ENCODE results near the gene ARFGAP1.

The ARFGAP1 gene

DNA sequence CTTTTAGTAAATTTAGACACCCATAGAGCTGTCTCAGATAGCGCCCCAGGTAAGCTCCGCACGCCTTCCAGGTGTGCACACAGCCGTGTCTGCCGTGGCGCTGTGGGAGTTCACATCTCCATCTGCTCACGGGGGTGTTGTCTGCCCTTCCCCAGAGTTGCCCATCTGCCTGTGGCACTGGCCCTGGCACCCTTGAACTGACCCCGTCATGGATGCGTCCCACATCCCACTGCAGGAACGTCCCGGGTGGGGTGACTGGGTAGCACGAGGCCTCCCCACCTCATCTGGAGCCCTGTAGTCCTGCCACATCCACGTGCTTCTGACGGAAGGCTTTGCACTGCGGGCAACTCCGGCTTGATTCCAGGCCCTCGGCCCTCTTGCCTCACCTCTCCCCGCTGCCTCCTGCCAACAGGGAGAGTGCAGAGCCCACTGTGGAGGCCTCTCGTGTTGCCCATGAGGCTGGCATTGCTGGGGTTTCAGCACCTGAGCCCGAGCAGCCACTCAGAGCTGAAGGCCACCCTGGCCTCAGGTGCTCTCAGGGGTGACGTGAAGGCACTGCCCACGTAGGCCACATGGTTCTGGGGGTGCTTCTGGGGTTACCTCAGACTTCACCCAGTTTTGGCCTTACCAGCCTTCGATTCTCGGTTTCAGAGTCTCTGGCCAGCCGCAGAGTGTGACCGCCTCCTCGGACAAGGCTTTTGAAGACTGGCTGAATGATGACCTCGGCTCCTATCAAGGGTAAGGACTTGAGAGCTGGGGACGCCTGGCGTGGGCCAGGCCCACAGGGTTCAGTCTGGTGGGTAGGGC is 5.1 kb downstream of the ARFGAP1 start:
- DNase-seq (ENCODE audit: low read depth in 3 of 3, low spot score in 1 of 3) = no peak

- DNase-seq (ENCODE audit: low read depth in 3 of 3, low spot score in 1 of 3) = no peak
These were observed 6.0 kb downstream of the ARFGAP1 start for GRCh38 chr20:63278661-63279060.

DNA sequence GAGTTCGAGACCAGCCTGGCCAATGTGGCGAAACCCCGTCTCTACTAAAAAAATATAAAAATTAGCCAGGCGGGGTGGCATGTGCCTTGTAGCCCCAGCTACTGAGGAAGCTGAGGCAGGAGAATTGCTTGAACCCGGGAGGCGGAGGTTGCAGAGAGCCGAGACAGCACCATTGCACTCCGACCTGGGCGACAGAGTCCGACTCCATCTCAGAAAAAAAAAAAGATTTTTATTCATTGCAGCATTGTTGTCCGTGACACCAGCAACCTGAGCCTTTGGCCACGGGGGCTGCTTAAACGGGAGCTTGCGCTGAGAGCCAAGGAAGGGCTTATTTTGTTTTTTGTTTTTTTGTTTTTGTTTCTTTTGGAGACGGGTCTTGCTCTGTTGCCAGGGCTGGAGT is 7.3 kb downstream of the ARFGAP1 start:
- no peak for DNase-seq (ENCODE audit: low read depth in 3 of 3, low spot score in 1 of 3)

GRCh38 chr20:63280371-63280770 is 7.8 kb downstream of the ARFGAP1 start:
- no peak for DNase-seq (ENCODE audit: low read depth in 3 of 3, low spot score in 1 of 3)

DNA sequence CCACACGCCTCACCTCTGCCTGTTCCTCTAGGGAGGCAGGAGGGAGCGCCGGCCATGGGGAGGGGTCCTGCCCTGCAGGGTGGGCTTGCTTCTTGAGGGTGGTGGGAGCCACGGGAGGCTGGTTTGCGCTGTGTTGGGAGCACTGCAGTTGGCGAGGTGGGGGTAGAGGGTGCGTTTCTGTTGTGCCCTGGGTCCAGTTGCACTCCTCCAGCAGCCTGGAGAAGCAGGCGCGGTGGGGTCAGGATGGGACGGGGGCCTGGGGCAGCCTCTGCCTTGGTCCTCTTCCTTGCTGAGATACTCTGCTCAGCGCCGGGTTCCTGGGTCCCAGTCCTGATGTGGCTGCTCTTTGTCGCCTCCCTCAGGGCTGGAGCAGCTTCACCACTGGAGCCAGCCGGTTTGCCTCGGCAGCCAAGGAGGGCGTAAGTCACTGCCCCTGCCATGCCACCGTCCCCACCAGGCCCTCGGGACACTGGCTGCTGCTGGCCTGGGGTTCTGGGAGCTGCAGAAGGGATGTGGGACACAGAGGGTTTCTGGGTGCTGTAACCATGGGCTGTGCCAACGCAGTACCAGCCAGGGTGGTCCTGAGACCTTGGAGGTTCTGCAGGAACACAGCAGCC is 8.4 kb downstream of the ARFGAP1 start:
- no peak for DNase-seq (ENCODE audit: low read depth in 3 of 3, low spot score in 1 of 3)

DNA sequence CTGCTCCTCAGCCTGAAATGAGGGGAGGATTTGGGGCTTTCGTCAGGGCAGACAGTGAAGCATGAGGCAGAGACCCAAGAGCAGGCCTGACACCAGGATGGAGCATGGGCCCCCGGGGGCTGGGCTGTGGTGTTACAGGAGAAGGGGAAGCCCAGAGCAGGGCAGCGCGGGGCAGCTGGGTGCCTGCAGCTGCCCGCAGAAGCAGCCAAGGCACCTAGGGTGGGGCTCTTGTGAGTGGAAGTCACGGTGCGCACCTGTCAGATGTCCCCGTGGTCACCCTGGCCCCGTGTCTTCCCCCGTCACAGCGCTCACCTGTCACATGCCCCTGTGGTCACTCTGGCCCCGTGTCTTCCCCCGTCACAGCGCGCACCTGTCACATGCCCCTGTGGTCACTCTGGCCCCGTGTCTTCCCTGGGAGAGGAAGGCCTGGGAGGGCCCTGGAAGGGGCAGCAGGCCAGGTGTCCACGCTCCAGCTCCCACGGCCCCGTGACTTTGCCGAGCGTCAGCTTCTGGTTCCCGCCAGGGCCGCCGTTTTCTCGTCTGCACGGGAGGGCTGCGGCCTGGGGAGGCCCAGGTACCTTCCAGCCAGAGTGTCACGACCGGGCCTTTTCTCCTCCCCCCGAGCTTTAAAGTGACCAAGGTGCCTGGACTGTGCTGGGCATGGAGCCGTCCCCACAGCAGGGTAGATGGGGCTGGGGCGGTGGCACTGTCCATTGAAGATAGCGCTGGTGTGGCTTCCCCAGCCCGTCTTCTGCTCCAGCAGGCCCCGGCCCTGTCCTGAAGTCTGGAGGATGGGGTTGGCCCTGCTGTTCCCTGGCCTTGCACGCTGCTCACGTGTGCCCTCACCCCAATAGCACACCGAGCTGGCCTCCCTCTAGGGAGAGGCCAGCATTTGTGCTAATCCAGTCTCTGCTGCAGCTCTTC is 9.4 kb downstream of the ARFGAP1 start:
- DNase-seq (ENCODE audit: low read depth in 3 of 3, low spot score in 1 of 3) = no peak

DNA sequence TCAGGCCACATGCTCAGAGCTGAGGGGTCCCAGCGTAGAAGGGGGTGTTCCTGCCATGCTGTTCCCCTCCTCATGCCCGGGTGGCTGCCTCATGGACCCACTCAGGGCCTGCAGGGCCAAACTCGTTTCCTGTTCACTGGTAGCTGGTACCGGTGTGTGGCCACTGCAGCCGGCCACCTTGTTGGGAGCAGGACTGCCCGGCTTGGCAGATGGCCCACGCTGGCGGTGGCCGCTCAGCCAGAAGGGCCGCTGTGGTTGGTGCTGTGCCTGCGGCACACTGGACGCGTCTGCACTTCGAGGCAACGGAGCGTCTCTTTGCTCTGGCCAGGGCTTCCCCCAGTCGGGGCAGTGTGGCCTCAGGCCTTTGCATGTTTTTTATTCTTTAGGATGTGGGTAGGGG is 10.3 kb downstream of the ARFGAP1 start:
- DNase-seq (ENCODE audit: low read depth in 3 of 3, low spot score in 1 of 3) = no peak

DNA sequence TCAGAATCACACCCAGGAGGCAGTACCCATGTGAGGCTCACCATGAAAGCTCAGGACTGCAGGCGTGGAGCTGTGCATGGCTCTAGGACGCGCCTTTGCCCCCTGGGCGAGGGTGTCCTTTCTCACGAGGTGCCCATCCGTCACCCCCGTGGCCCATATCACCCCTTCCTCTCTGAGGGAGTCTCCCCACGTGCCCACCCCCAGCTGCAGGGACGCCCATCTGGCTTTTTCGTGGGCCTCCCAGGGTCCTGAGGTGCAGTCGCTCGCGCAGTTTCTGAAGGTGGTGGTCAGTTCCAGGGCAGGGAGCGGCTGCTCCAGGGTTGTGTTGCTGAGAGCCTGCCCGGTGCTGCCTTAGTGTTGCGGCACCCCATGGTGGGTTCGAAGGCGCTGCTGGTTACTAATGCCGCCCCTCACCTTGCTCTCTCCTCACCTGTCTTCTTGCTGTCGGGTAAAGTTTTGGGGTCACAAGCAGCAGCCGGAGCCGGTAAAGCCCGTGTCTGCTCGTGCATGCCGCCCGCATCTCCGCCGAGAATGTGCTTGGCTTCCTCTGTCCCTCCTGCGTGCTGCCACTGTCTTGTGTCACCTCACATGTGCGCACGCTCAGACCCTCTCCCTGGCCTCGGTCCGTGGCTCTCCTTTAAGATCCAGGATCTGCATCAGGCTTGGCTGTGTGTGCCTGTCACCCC is 10.9 kb downstream of the ARFGAP1 start:
- no peak for DNase-seq (ENCODE audit: low read depth in 3 of 3, low spot score in 1 of 3)

GRCh38 chr20:63284083-63284440 is 11.4 kb downstream of the ARFGAP1 start:
- DNase-seq (ENCODE audit: low read depth in 3 of 3, low spot score in 1 of 3) = no peak

GRCh38 chr20:63284544-63284949 is 11.9 kb downstream of the ARFGAP1 start:
- no peak for DNase-seq (ENCODE audit: low read depth in 3 of 3, low spot score in 1 of 3)

GRCh38 chr20:63284981-63285524 is 12.4 kb downstream of the ARFGAP1 start:
- no peak for DNase-seq (ENCODE audit: low read depth in 3 of 3, low spot score in 1 of 3)

DNA sequence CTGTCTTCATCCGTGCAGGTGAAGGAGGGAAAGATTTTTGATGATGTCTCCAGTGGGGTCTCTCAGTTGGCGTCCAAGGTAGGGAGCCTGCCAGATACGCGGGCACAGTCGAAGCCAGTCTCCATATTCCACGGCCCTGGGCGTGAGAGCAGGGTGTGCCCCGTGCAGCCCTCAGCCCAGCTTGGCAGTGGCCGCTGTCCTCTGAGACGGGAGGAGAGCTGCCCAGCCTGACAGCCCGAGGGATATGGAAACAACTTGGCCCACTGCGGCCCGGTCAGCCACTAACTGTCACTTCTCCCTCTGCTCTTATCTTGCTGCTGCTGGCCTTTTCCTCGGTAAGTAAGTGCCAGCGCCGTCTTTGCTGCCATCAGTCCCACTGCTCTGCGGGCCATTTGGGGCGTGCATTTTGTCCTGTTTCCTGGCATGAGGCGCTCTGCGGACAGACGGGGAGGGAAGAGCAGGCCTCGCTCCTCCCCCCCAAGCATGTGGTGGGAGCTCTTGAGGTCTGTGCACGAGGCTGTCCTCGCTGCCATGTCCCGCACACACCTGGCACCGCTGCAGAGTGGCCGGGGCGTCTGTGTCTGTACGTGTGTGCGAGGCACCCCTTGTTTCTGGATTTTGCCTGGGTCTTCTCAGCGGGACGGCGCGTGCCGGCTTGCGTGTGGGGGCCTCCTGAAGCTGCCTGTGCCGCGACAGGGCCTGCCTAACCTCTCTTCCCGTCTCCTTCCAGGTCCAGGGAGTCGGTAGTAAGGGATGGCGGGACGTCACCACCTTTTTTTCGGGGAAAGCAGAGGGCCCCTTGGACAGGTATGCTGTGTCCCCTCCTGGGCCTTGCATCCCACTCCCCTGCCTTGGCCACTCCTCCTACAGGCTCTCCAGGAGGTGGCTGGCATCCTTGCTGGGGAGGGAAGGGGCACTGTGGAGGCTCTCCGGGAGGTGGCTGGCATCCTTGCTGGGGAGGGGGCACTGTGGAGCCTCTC is 13.3 kb downstream of the ARFGAP1 start:
- no peak for DNase-seq (ENCODE audit: low read depth in 3 of 3, low spot score in 1 of 3)

- DNase-seq (ENCODE audit: low read depth in 3 of 3, low spot score in 1 of 3) = no peak
These were observed 14.4 kb downstream of the ARFGAP1 start for GRCh38 chr20:63286781-63287696.

GRCh38 chr20:63287697-63288580 is 15.3 kb downstream of the ARFGAP1 start:
- no peak for DNase-seq (ENCODE audit: low read depth in 3 of 3, low spot score in 1 of 3)

GRCh38 chr20:63288581-63289251 is 16.1 kb downstream of the ARFGAP1 start:
- no peak for DNase-seq (ENCODE audit: low read depth in 3 of 3, low spot score in 1 of 3)

- no peak for DNase-seq (ENCODE audit: low read depth in 3 of 3, low spot score in 1 of 3)
These were observed 16.9 kb downstream of the ARFGAP1 start for GRCh38 chr20:63289311-63290135.

All from stimulated activated CD4-positive, alpha-beta T cell treated with anti-CD3 and anti-CD28 coated beads, TNF-alpha, amount 100 ng/mL, for 1 hour (primary cell).